ENCODE results near the gene ANKMY1.
"Not testable (repeated sequence)": the region's sequence is repeated elsewhere in the genome, so short reads cannot be mapped to it uniquely, and the experiment has no call there.

- not testable (repeated sequence) for TF ChIP-seq CTCF (IDR thresholded peaks at IDR 0.05; ENCODE audit: insufficient read depth, low read length); GABPA (IDR thresholded peaks at IDR 0.05; ENCODE audit: low read depth); SPI1 (IDR thresholded peaks at IDR 0.05; ENCODE audit: borderline replicate concordance, low read depth)
These were observed 18.7 kb downstream of the ANKMY1 start for GRCh38 chr2:240539101-240539500.
